ENCODE results near the gene PPIL1.

The PPIL1 gene

GRCh38 chr6:36884610-36885009 lies 10.0 kb upstream of the PPIL1 start:
- Mint-ChIP-seq H3K27ac (peak overlapping the region; percentile 49), H3K9me3 (no peaks in the 10 kb centered on the region), H3K27me3 (no peaks in the 10 kb centered on the region), H3K36me3 (peaks cover 6% of the 10 kb centered on the region), H3K4me1 (peaks cover 37% of the 10 kb centered on the region), H3K4me3 (no peak overlapping the region)
- no peak for DNase-seq
- CTCF ChIA-PET: interaction anchor here (1.0 to 6.2 kb wide), 13 partner anchors 10 to 441 kb away, joined by 3 to 96 read pairs (median 6); partner anchors contain the start of gene PPIL1

- Mint-ChIP-seq H3K36me3 (peaks cover 17% of the 10 kb centered on the region), H3K27ac (peak overlapping the region; percentile 96), H3K4me1 (peaks cover 58% of the 10 kb centered on the region), H3K27me3 (peaks cover 8% of the 10 kb centered on the region), H3K9me3 (no peaks in the 10 kb centered on the region), H3K4me3 (peak overlapping the region; percentile 92)
- DNase-seq: no peak
- CTCF ChIA-PET: interaction anchor here (1.3 to 8.4 kb wide), 7 partner anchors 9 to 143 kb away, joined by 5 to 51 read pairs (median 8); partner anchors contain the start of gene C6orf89
Measured at GRCh38 chr6:36875250-36875633, 639 bp upstream of the PPIL1 start.

GRCh38 chr6:36873612-36874442 lies 776 bp downstream of the PPIL1 start:
- DNase-seq: no peak
- peaks cover 62% of the 10 kb centered on the region for H3K4me1 Mint-ChIP-seq
- H3K9me3 Mint-ChIP-seq: no peaks in the 10 kb centered on the region
- H3K27ac Mint-ChIP-seq: peak overlapping the region; percentile 96
- peaks cover 24% of the 10 kb centered on the region for H3K36me3 Mint-ChIP-seq
- H3K4me3 Mint-ChIP-seq: peak overlapping the region; percentile 92
- H3K27me3 Mint-ChIP-seq: peaks cover 1% of the 10 kb centered on the region
- CTCF ChIA-PET: interaction anchor here (0.6 to 8.4 kb wide), 21 partner anchors 10 to 452 kb away, joined by 3 to 51 read pairs (median 5); partner anchors contain the start of gene C6orf89

- Mint-ChIP-seq H3K4me3 (peak overlapping the region; percentile 92), H3K27ac (peak overlapping the region; percentile 96), H3K4me1 (peaks cover 64% of the 10 kb centered on the region), H3K27me3 (no peaks in the 10 kb centered on the region), H3K36me3 (peaks cover 28% of the 10 kb centered on the region), H3K9me3 (no peaks in the 10 kb centered on the region)
- DNase-seq: no peak
- CTCF ChIA-PET: interaction anchor here (0.6 to 8.4 kb wide), 16 partner anchors 9 to 453 kb away, joined by 3 to 51 read pairs (median 6); partner anchors contain the start of gene C6orf89
Measured at GRCh38 chr6:36873115-36873514, 1.5 kb downstream of the PPIL1 start.

- H3K36me3 Mint-ChIP-seq: peaks cover 38% of the 10 kb centered on the region
- peaks cover 72% of the 10 kb centered on the region for H3K4me1 Mint-ChIP-seq
- CTCF ChIA-PET: interaction anchor here (0.7 to 8.4 kb wide), 7 partner anchors 20 to 751 kb away, joined by 3 to 46 read pairs (median 6); no protein-coding TSS in a partner anchor
- DNase-seq: no peak
- no peak overlapping the region for H3K4me3 Mint-ChIP-seq
- no peaks in the 10 kb centered on the region for H3K9me3 Mint-ChIP-seq
- no peaks in the 10 kb centered on the region for H3K27me3 Mint-ChIP-seq
- H3K27ac Mint-ChIP-seq: no peak overlapping the region
Measured at GRCh38 chr6:36871686-36872085, 2.9 kb downstream of the PPIL1 start.

- DNase-seq: no peak
- Mint-ChIP-seq H3K27me3 (no peaks in the 10 kb centered on the region), H3K9me3 (no peaks in the 10 kb centered on the region), H3K27ac (no peak overlapping the region), H3K36me3 (peaks cover 62% of the 10 kb centered on the region), H3K4me1 (peaks cover 57% of the 10 kb centered on the region), H3K4me3 (no peak overlapping the region)
- CTCF ChIA-PET: no interaction called here
Measured at GRCh38 chr6:36867471-36868224, 7.0 kb downstream of the PPIL1 start.

GRCh38 chr6:36865835-36866234 lies 8.8 kb downstream of the PPIL1 start:
- Mint-ChIP-seq H3K4me3 (no peak overlapping the region), H3K27ac (no peak overlapping the region)
- CTCF ChIA-PET: interaction anchor here (0.8 to 2.3 kb wide), 4 partner anchors 13 to 100 kb away, joined by 3 to 12 read pairs (median 5); no protein-coding TSS in a partner anchor

GRCh38 chr6:36863670-36864540 lies 10.7 kb downstream of the PPIL1 start:
- CTCF ChIA-PET: interaction anchor here (0.8 to 2.4 kb wide), 7 partner anchors 9 to 154 kb away, joined by 3 to 12 read pairs (median 7); partner anchors contain the start of gene C6orf89
- peaks cover 54% of the 10 kb centered on the region for H3K36me3 Mint-ChIP-seq
- H3K9me3 Mint-ChIP-seq: no peaks in the 10 kb centered on the region
- no peak for DNase-seq
- peaks cover 38% of the 10 kb centered on the region for H3K4me1 Mint-ChIP-seq
- peak overlapping the region; percentile 6 for H3K27ac Mint-ChIP-seq
- H3K4me3 Mint-ChIP-seq: no peak overlapping the region
- no peaks in the 10 kb centered on the region for H3K27me3 Mint-ChIP-seq

More at GRCh38 chr6:36865835-36866234, 8.8 kb downstream of the PPIL1 start:
- H3K27me3 Mint-ChIP-seq: no peaks in the 10 kb centered on the region
- DNase-seq: no peak
- H3K36me3 Mint-ChIP-seq: peaks cover 59% of the 10 kb centered on the region
- no peaks in the 10 kb centered on the region for H3K9me3 Mint-ChIP-seq
- peaks cover 42% of the 10 kb centered on the region for H3K4me1 Mint-ChIP-seq

GRCh38 chr6:36862848-36863382 lies 11.7 kb downstream of the PPIL1 start:
- Mint-ChIP-seq H3K4me1 (peaks cover 34% of the 10 kb centered on the region), H3K4me3 (no peak overlapping the region), H3K27ac (no peak overlapping the region), H3K27me3 (no peaks in the 10 kb centered on the region), H3K9me3 (no peaks in the 10 kb centered on the region), H3K36me3 (peaks cover 52% of the 10 kb centered on the region)
- DNase-seq: no peak
- CTCF ChIA-PET: interaction anchor here (2.2 to 2.4 kb wide), 2 partner anchors 10 kb away, joined by 7 to 12 read pairs; no protein-coding TSS in a partner anchor

- Mint-ChIP-seq H3K4me3 (no peak overlapping the region), H3K9me3 (no peaks in the 10 kb centered on the region), H3K4me1 (peaks cover 29% of the 10 kb centered on the region), H3K27me3 (no peaks in the 10 kb centered on the region), H3K27ac (peak overlapping the region; percentile 3), H3K36me3 (peaks cover 49% of the 10 kb centered on the region)
- CTCF ChIA-PET: interaction anchor here (0.7 kb wide), 1 partner anchor 15 kb away, joined by 4 read pairs; no protein-coding TSS in a partner anchor
- no peak for DNase-seq
Measured at GRCh38 chr6:36862164-36862847, 12.3 kb downstream of the PPIL1 start.

- DNase-seq: no peak
- Mint-ChIP-seq H3K4me3 (no peak overlapping the region), H3K27ac (no peak overlapping the region), H3K27me3 (no peaks in the 10 kb centered on the region), H3K9me3 (no peaks in the 10 kb centered on the region), H3K4me1 (peaks cover 11% of the 10 kb centered on the region), H3K36me3 (peaks cover 54% of the 10 kb centered on the region)
- CTCF ChIA-PET: interaction anchor here (0.6 to 1.5 kb wide), 6 partner anchors 9 to 99 kb away, joined by 3 to 14 read pairs (median 4); no protein-coding TSS in a partner anchor
Measured at GRCh38 chr6:36860126-36860525, 14.5 kb downstream of the PPIL1 start.

GRCh38 chr6:36858407-36858981 lies 16.1 kb downstream of the PPIL1 start:
- DNase-seq: no peak

More at GRCh38 chr6:36858407-36858981, 16.1 kb downstream of the PPIL1 start:
- Mint-ChIP-seq H3K4me1 (peaks cover 7% of the 10 kb centered on the region), H3K27me3 (no peaks in the 10 kb centered on the region), H3K4me3 (no peak overlapping the region), H3K36me3 (peaks cover 56% of the 10 kb centered on the region), H3K27ac (no peak overlapping the region), H3K9me3 (no peaks in the 10 kb centered on the region)
- CTCF ChIA-PET: interaction anchor here (0.6 to 1.4 kb wide), 2 partner anchors 11 to 92 kb away, joined by 3 read pairs; no protein-coding TSS in a partner anchor
